HepG2 (cell line): Measurements from ENCODE around the gene WDR81. TPM values are rescaled to one million over a fixed set of nuclear protein-coding genes. Genes with fewer than 3 reads are reported as not detected.

Experiments
- ADNP ChIP-seq: sonication (generic); formaldehyde crosslinking; IDR thresholded peaks from 2 replicates; pipeline ENCODE4 v1.4.0; 2020; ENCODE audit warnings: missing genetic modification reagents
- ARID5B ChIP-seq: IDR thresholded peaks from 2 replicates; pipeline ENCODE4 v1.4.0; 2020; ENCODE audit warnings: mild to moderate bottlenecking, missing genetic modification reagents
- ARNT ChIP-seq: fragments of 450-650 bp; IDR thresholded peaks from 2 replicates; pipeline ENCODE4 v1.6.1; 2017
- CEBPG ChIP-seq: IDR thresholded peaks from 2 replicates; pipeline ENCODE4 v1.6.1; 2016
- CREM ChIP-seq, 2 experiments: sonication (generic) in 1 of 2; formaldehyde crosslinking in 1 of 2; IDR thresholded peaks; 2 replicates each; pipeline versions ENCODE4 v1.4.0 to v1.6.1; 2016 to 2020; ENCODE audit warnings: antibody characterized with exemption in 1 of 2, mild to moderate bottlenecking in 1 of 2, missing genetic modification reagents in 1 of 2
- MAX ChIP-seq: IDR thresholded peaks from 2 replicates; pipeline ENCODE4 v1.6.1; 2012; ENCODE audit warnings: inconsistent platforms
- NFE2L2 ChIP-seq: fragments of 150-350 bp; IDR thresholded peaks from 2 replicates; pipeline ENCODE4 v1.6.1; 2014; ENCODE audit warnings: low read length
- RBFOX2 ChIP-seq: fragments of 200-400 bp; formaldehyde crosslinking; IDR thresholded peaks from 2 replicates; pipeline ENCODE4 v1.6.1; 2017; ENCODE audit warnings: low read depth, mild to moderate bottlenecking, low read length
- SMC3 ChIP-seq: IDR thresholded peaks from 2 replicates; pipeline ENCODE4 v1.6.1; 2011; ENCODE audit warnings: low read length, improper control_type of control experiment
- STAG1 ChIP-seq: sonication (generic); formaldehyde crosslinking; IDR thresholded peaks from 2 replicates; pipeline ENCODE4 v1.4.0; 2020; ENCODE audit warnings: missing genetic modification reagents
- YEATS4 ChIP-seq: sonication (generic); formaldehyde crosslinking; IDR thresholded peaks from 2 replicates; pipeline ENCODE4 v1.4.0; 2020; ENCODE audit warnings: missing genetic modification reagents, borderline replicate concordance
- ZBTB10 ChIP-seq: sonication (generic); formaldehyde crosslinking; IDR thresholded peaks from 2 replicates; pipeline ENCODE4 v1.4.0; 2020; ENCODE audit warnings: missing genetic modification reagents, borderline replicate concordance
- ZKSCAN8 ChIP-seq: IDR thresholded peaks from 2 replicates; pipeline ENCODE4 v1.6.1; 2016; ENCODE audit warnings: borderline replicate concordance, missing genetic modification reagents, missing compliant biosample characterization
- ZNF546 ChIP-seq: sonication (generic); formaldehyde crosslinking; conservative IDR thresholded peaks from 2 replicates; pipeline ENCODE4 v1.8.1; 2023; ENCODE audit warnings: mild to moderate bottlenecking, missing genetic modification reagents
- ZNF687 ChIP-seq: sonication (generic); formaldehyde crosslinking; IDR thresholded peaks from 2 replicates; pipeline ENCODE4 v1.5.1; 2020; ENCODE audit warnings: mild to moderate bottlenecking, missing genetic modification reagents, moderate library complexity
- ZSCAN31 ChIP-seq: sonication (generic); formaldehyde crosslinking; IDR thresholded peaks from 2 replicates; pipeline ENCODE4 v1.5.0; 2020; ENCODE audit warnings: low read depth, mild to moderate bottlenecking, missing genetic modification reagents
- polyA plus RNA-seq, 8 experiments: library from polyadenylated mRNA; depleted of rRNA in 3 of 8; stranded (reverse) in 7 of 8; unstranded in 1 of 8; fragments of >200 nt; fragmentation: Illumina TruSeq in 4 of 8; extraction: Trizol in 4 of 8; gene quantifications; 2 replicates each; pipeline versions ENCODE4 v1.2.1 to v1.2.3, GENCODE V29; 2011 to 2016; ENCODE audit warnings: low read depth in 4 of 8, missing spikeins in 1 of 8, mixed read lengths in 1 of 8; ENCODE audit not compliant: insufficient read depth in 1 of 8
- total RNA-seq, 5 experiments: library from RNA; depleted of rRNA; stranded (reverse); fragments of >200 nt; fragmentation: Illumina TruSeq; extraction: Trizol; gene quantifications; 2 replicates each; pipeline ENCODE4 v1.2.3, GENCODE V29; 2016; ENCODE audit warnings: low read depth in 1 of 5
- TF ChIP-seq, protein P1 (sequence below): sonication (generic); formaldehyde crosslinking; conservative IDR thresholded peaks from 2 replicates; pipeline ENCODE4 v1.8.1; 2023; ENCODE audit warnings: missing genetic modification reagents

WDR81 gene
- total and polyA plus RNA-seq, 2 of the 13 experiments (the other 11 are each of a cell fraction or from before 2014, with no cell fraction given), result 9.1 to 16.7 TPM

DNA sequence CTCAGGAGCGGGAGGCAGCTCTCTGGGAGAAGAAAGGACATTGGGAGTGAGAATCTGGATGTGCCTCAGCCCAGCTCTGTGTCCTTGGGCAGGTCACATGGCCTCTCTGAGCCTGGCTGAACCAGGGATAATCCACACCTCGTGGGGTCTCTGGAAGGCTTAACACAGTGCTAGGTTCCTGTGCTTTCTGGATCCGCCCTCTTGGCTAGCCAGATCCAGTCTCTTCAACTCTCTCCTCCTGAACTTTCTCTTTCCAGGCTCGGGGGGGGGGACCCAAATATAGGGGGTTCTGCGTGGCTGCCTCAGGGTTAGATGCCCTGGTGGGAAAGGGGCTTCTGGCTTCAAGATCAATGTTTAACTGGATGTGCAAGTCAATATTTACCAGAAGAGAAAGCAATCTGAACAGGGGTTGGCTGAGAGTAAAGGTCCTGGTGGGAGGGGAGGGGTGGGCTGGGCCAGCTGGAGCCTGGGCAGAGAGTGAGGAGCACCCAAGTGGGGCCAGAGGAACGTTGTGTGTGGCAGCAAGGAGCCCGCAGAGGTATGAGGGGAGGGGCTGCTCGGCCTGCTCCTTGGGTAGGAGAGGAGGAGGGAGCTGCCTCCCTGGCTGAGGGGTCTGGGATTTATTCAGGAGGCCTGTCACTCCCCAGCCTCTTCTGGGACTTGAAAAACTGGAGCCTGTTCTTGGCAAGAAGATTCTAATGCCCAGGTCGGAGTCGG is 18.0 kb downstream of the WDR81 start, which contains the start of gene SERPINF2 (continued):
- TF ChIP-seq ARID5B (CRISPR knock-in tag) (peak; percentile 67), STAG1 (CRISPR knock-in tag) (peak; percentile 25; the same call in 1 of the 2 replicates), RBFOX2 (peak; percentile 66; the same call in 1 of the 2 replicates), ADNP (CRISPR knock-in tag) (no peak), ZBTB10 (CRISPR knock-in tag) (peak; percentile 82; the same call in 1 of the 2 replicates), MAX (peak; percentile 49), YEATS4 (CRISPR knock-in tag) (peak; percentile 67), ARNT (no peak), ZSCAN31 (CRISPR knock-in tag) (0 out of 2 replicates have a peak, but pooled peaks have one; percentile 44), ZKSCAN8 (CRISPR knock-in tag) (no peak; the same call in 1 of the 2 replicates), ZNF687 (CRISPR knock-in tag) (peak; percentile 82), SMC3 (peak; percentile 21; the same call in 1 of the 2 replicates), CEBPG (CRISPR knock-in tag) (no peak), CREM (IDR thresholded peaks at IDR 0.05) (peak; percentile 80), CREM (CRISPR knock-in tag; IDR thresholded peaks at IDR 0.05) (no peak), ZNF546 (CRISPR knock-in tag) (peak; percentile 28; the same call in 1 of the 2 replicates), NFE2L2 (no peak)
- TF ChIP-seq, protein P1, sequence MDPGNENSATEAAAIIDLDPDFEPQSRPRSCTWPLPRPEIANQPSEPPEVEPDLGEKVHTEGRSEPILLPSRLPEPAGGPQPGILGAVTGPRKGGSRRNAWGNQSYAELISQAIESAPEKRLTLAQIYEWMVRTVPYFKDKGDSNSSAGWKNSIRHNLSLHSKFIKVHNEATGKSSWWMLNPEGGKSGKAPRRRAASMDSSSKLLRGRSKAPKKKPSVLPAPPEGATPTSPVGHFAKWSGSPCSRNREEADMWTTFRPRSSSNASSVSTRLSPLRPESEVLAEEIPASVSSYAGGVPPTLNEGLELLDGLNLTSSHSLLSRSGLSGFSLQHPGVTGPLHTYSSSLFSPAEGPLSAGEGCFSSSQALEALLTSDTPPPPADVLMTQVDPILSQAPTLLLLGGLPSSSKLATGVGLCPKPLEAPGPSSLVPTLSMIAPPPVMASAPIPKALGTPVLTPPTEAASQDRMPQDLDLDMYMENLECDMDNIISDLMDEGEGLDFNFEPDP (CRISPR knock-in tag), result 0 out of 2 replicates have a peak, but pooled peaks have one; percentile 70
